HT1080 (cell line): ENCODE measurements around the gene NAGK. TPM values are rescaled to one million over a fixed set of nuclear protein-coding genes. Genes with fewer than 3 reads are reported as not detected.
"Not testable (repeated sequence)": the region's sequence is repeated elsewhere in the genome, so short reads cannot be mapped to it uniquely, and the experiment has no call there.

ENCODE experiments used
- DNase-seq: peaks from one replicate; pipeline ENCODE4 v3.0.0-alpha.2; 2015; ENCODE audit warnings: low read depth
- total RNA-seq: library from RNA; depleted of rRNA; stranded (reverse); fragments of >200 nt; shearing (Covaris generic); gene quantifications from 2 replicates; pipeline ENCODE4 v1.2.3, GENCODE V29; 2014

NAGK gene
- total RNA-seq, 1 experiment from 2014 or later, result 45.5 TPM

- DNase-seq, result no peak
These were observed 756 bp upstream of the NAGK start for GRCh38 chr2:71067567-71068217.

GRCh38 chr2:71069376-71069775, 928 bp downstream of the NAGK start:
- no peak for DNase-seq

- DNase-seq, result peak; percentile 37
These were observed 2.0 kb downstream of the NAGK start for GRCh38 chr2:71070294-71071093.

GRCh38 chr2:71071681-71072398, 3.4 kb downstream of the NAGK start:
- DNase-seq, result peak; percentile 34

GRCh38 chr2:71072492-71072891, 4.0 kb downstream of the NAGK start:
- no peak for DNase-seq

GRCh38 chr2:71073475-71073874, 5.0 kb downstream of the NAGK start:
- no peak for DNase-seq

GRCh38 chr2:71074893-71075395, 6.5 kb downstream of the NAGK start:
- DNase-seq, result no peak

- DNase-seq, result no peak
These were observed 10.2 kb downstream of the NAGK start for GRCh38 chr2:71078624-71079023.

GRCh38 chr2:71082402-71083252, 14.2 kb downstream of the NAGK start:
- DNase-seq, result no peak

GRCh38 chr2:71083297-71083696, 14.8 kb downstream of the NAGK start:
- not testable (repeated sequence) for DNase-seq

- DNase-seq, result not testable (repeated sequence)
These were observed 15.4 kb downstream of the NAGK start for GRCh38 chr2:71083752-71084312.

- DNase-seq, result not testable (repeated sequence)
These were observed 17.0 kb downstream of the NAGK start for GRCh38 chr2:71085325-71086003.

- not testable (repeated sequence) for DNase-seq
These were observed 21.0 kb downstream of the NAGK start for GRCh38 chr2:71089475-71089874.

GRCh38 chr2:71091808-71092207, 23.4 kb downstream of the NAGK start:
- not testable (repeated sequence) for DNase-seq

GRCh38 chr2:71092491-71093260, 24.2 kb downstream of the NAGK start:
- DNase-seq, result not testable (repeated sequence)

GRCh38 chr2:71100195-71100964, 31.9 kb downstream of the NAGK start:
- peak; percentile 53 for DNase-seq

- peak; percentile 62 for DNase-seq
These were observed 33.2 kb downstream of the NAGK start for GRCh38 chr2:71101656-71102055.

- DNase-seq, result no peak
These were observed 34.7 kb downstream of the NAGK start for GRCh38 chr2:71102981-71103681.
